H1 (cell line): Measurements from ENCODE around the gene HFM1. TPM values are rescaled to one million over a fixed set of nuclear protein-coding genes. Genes with fewer than 3 reads are reported as not detected.

ENCODE experiments used
- CTCF ChIA-PET: fragments of 300-600 bp; sonication (Branson Sonifier 250); formaldehyde crosslinking; loops from one replicate; lab custom pipeline; 2021; ENCODE audit not compliant: partially characterized antibody; lab: Charles Lee
- POLR2A ChIA-PET: fragments of 300-600 bp; sonication (Branson Sonifier 250); formaldehyde crosslinking; loops from one replicate; lab custom pipeline; 2021; ENCODE audit warnings: inconsistent platforms; ENCODE audit not compliant: partially characterized antibody; lab: Charles Lee
- DNase-seq, 2 experiments: peaks; one replicate each; pipeline versions ENCODE4 v3.0.0 to v3.0.0-alpha.2; 2010 to 2022; ENCODE audit warnings: low spot score in 2 of 2, low read depth in 1 of 2, mixed read lengths in 1 of 2
- FAIRE-seq: peaks from 2 replicates; lab custom pipeline; 2011; peaks lifted over from hg19 to GRCh38; lab: Jason Lieb, UNC
- H2AFZ ChIP-seq: 2 replicates; pipeline ENCODE4 v1.8.1; 2012; ENCODE audit warnings: low read length, inconsistent platforms
- H2AK5ac ChIP-seq: 2 replicates; pipeline ENCODE4 v1.6.1; 2013; ENCODE audit warnings: low read depth, low read length
- H2BK120ac ChIP-seq: replicated peaks from 2 replicates; pipeline ENCODE3; 2013; ENCODE audit warnings: low read depth, low read length, inconsistent platforms
- H2BK12ac ChIP-seq: 2 replicates; pipeline ENCODE4 v1.6.1; 2013; ENCODE audit warnings: low read depth, low read length
- H2BK15ac ChIP-seq: 2 replicates; pipeline ENCODE4 v1.6.1; 2013; ENCODE audit warnings: low read length
- H2BK20ac ChIP-seq: 2 replicates; pipeline ENCODE4 v1.6.1; 2013; ENCODE audit warnings: low read length
- H2BK5ac ChIP-seq: 2 replicates; pipeline ENCODE4 v1.6.1; 2013; ENCODE audit warnings: low read depth, low read length
- H3K14ac ChIP-seq: 2 replicates; pipeline ENCODE4 v1.6.1; 2013; ENCODE audit warnings: inconsistent platforms; ENCODE audit not compliant: insufficient read length
- H3K18ac ChIP-seq: 2 replicates; pipeline ENCODE4 v1.6.1; 2013; ENCODE audit warnings: low read length; ENCODE audit errors: extremely low read depth
- H3K23ac ChIP-seq: 2 replicates; pipeline ENCODE4 v1.6.1; 2013; ENCODE audit warnings: inconsistent platforms; ENCODE audit not compliant: insufficient read length
- H3K23me2 ChIP-seq: 2 replicates; pipeline ENCODE4 v1.6.1; 2013; ENCODE audit warnings: low read depth, low read length
- H3K27ac ChIP-seq: 2 replicates; pipeline ENCODE4 v1.6.1; 2011; ENCODE audit warnings: low read depth, low read length, inconsistent platforms
- H3K27me3 ChIP-seq, 4 experiments: replicated peaks in 1 of 4; 1 replicate in 1 of 4; 2 replicates in 3 of 4; pipeline versions ENCODE4 v1.6.1 to v1.8.1; 2011 to 2013; ENCODE audit warnings: low read length in 3 of 4, mild to moderate bottlenecking in 3 of 4, inconsistent platforms in 2 of 4, mixed read lengths in 2 of 4, moderate library complexity in 1 of 4; ENCODE audit not compliant: control insufficient read depth in 3 of 4, insufficient read depth in 3 of 4; ENCODE audit errors: extremely low read depth in 1 of 4
- H3K36me3 ChIP-seq, 4 experiments: 2 replicates each; pipeline versions ENCODE4 v1.6.1 to v1.8.1; 2011 to 2013; ENCODE audit warnings: mild to moderate bottlenecking in 4 of 4, low read length in 3 of 4, moderate library complexity in 2 of 4, control low read depth in 1 of 4, inconsistent platforms in 1 of 4; ENCODE audit not compliant: insufficient read depth in 4 of 4, control insufficient read depth in 2 of 4
- H3K4ac ChIP-seq: replicated peaks from 2 replicates; pipeline ENCODE3; 2013; ENCODE audit warnings: low read length, low read depth, mixed read lengths, inconsistent platforms; ENCODE audit not compliant: insufficient read length
- H3K4me1 ChIP-seq, 4 experiments: replicated peaks in 1 of 4; 1 replicate in 1 of 4; 2 replicates in 3 of 4; pipeline versions ENCODE4 v1.6.1 to v1.8.1; 2011 to 2013; ENCODE audit warnings: low read length in 3 of 4, inconsistent platforms in 2 of 4, mixed read lengths in 1 of 4; ENCODE audit not compliant: insufficient read depth in 4 of 4, control insufficient read depth in 3 of 4
- H3K4me2 ChIP-seq, 2 experiments: 2 replicates each; pipeline versions ENCODE4 v1.6.1 to v1.8.1; 2011 to 2013; ENCODE audit warnings: low read depth in 2 of 2, low read length in 2 of 2, control low read depth in 1 of 2, inconsistent platforms in 1 of 2, mild to moderate bottlenecking in 1 of 2; ENCODE audit not compliant: insufficient read depth in 1 of 2
- H3K4me3 ChIP-seq, 4 experiments: fragments of 200-600, 300-600 bp in 1 of 4; sonication (generic), shearing (Covaris generic), sonication (Bioruptor Twin) in 1 of 4; 2 replicates each; pipeline versions ENCODE4 v1.5.1 to v1.8.1; 2011 to 2016; ENCODE audit warnings: low read length in 4 of 4, low read depth in 3 of 4, control low read depth in 2 of 4, inconsistent platforms in 2 of 4, mild to moderate bottlenecking in 2 of 4, mixed read lengths in 1 of 4, moderate library complexity in 1 of 4; ENCODE audit not compliant: insufficient read depth in 2 of 4; ENCODE audit errors: extremely low read depth in 1 of 4
- H3K56ac ChIP-seq: replicated peaks from 2 replicates; pipeline ENCODE3; 2013; ENCODE audit warnings: low read depth, mild to moderate bottlenecking, mixed read lengths, low read length, inconsistent platforms; ENCODE audit not compliant: insufficient read length
- H3K79me1 ChIP-seq: 2 replicates; pipeline ENCODE4 v1.6.1; 2013; ENCODE audit warnings: low read depth, low read length, control low read depth
- H3K79me2 ChIP-seq, 2 experiments: 2 replicates each; pipeline versions ENCODE4 v1.6.1 to v1.8.1; 2012 to 2013; ENCODE audit warnings: low read length in 2 of 2, mild to moderate bottlenecking in 2 of 2, inconsistent platforms in 1 of 2; ENCODE audit not compliant: insufficient read depth in 2 of 2, control insufficient read depth in 1 of 2
- H3K9ac ChIP-seq, 4 experiments: replicated peaks in 1 of 4; 1 replicate in 1 of 4; 2 replicates in 3 of 4; pipeline versions ENCODE4 v1.6.1 to v1.8.1; 2011 to 2013; ENCODE audit warnings: low read depth in 3 of 4, low read length in 3 of 4, control low read depth in 2 of 4, mild to moderate bottlenecking in 2 of 4, moderate library complexity in 2 of 4, inconsistent platforms in 1 of 4; ENCODE audit errors: extremely low read depth in 1 of 4
- H3K9me3 ChIP-seq, 2 experiments: 2 replicates each; pipeline versions ENCODE4 v1.6.1 to v1.8.1; 2012 to 2013; ENCODE audit warnings: mild to moderate bottlenecking in 2 of 2, moderate library complexity in 2 of 2, control low read depth in 1 of 2, inconsistent platforms in 1 of 2, low read depth in 1 of 2, low read length in 1 of 2, mixed read lengths in 1 of 2; ENCODE audit not compliant: insufficient read depth in 2 of 2
- H4K20me1 ChIP-seq, 2 experiments: replicated peaks in 1 of 2; 2 replicates each; pipeline versions ENCODE3 to v1.8.1; 2011 to 2013; ENCODE audit warnings: inconsistent platforms in 2 of 2, low read length in 2 of 2, mild to moderate bottlenecking in 1 of 2; ENCODE audit not compliant: insufficient read depth in 2 of 2, control insufficient read depth in 1 of 2
- H4K5ac ChIP-seq: 2 replicates; pipeline ENCODE4 v1.6.1; 2013; ENCODE audit warnings: low read length, low read depth, mixed read lengths, inconsistent platforms; ENCODE audit not compliant: insufficient read length
- H4K8ac ChIP-seq: 2 replicates; pipeline ENCODE4 v1.8.0; 2013; ENCODE audit warnings: mild to moderate bottlenecking, moderate library complexity, low read length, inconsistent platforms; ENCODE audit not compliant: insufficient read depth; ENCODE audit errors: extremely low read depth
- H4K91ac ChIP-seq: replicated peaks from 2 replicates; pipeline ENCODE3; 2013; ENCODE audit warnings: low read length, mixed read lengths, inconsistent platforms; ENCODE audit not compliant: insufficient read length
- BACH1 ChIP-seq: IDR thresholded peaks from 2 replicates; pipeline ENCODE4 v1.6.1; 2012; ENCODE audit warnings: low read length, improper control_type of control experiment
- CBX8 ChIP-seq: fragments of 300-800, 300-1000 bp; sonication (generic); IDR thresholded peaks from 2 replicates; pipeline ENCODE4 v1.7.1; 2016; ENCODE audit warnings: low read depth, low read length, borderline replicate concordance
- CEBPB ChIP-seq: IDR thresholded peaks from 2 replicates; pipeline ENCODE4 v1.6.1; 2012; ENCODE audit warnings: low read depth, low read length
- CTBP2 ChIP-seq: IDR thresholded peaks from 2 replicates; pipeline ENCODE4 v1.7.0; 2011; ENCODE audit warnings: borderline replicate concordance, mild to moderate bottlenecking, moderate library complexity, mixed read lengths, low read length; ENCODE audit not compliant: insufficient read depth, insufficient read length
- EGR1 ChIP-seq: IDR thresholded peaks from 2 replicates; pipeline ENCODE4 v1.6.1; 2011; ENCODE audit warnings: low read depth, low read length, borderline replicate concordance
- HDAC2 ChIP-seq, 2 experiments: fragments of 300-600 bp in 1 of 2; sonication (generic) in 1 of 2; IDR thresholded peaks; 2 replicates each; pipeline ENCODE4 v1.6.1; 2011 to 2012; ENCODE audit warnings: low read depth in 2 of 2, low read length in 2 of 2, mild to moderate bottlenecking in 2 of 2, moderate library complexity in 2 of 2, borderline replicate concordance in 1 of 2, inconsistent platforms in 1 of 2
- HDAC6 ChIP-seq: IDR thresholded peaks from one replicate; pipeline ENCODE4 v1.7.1; 2012; ENCODE audit warnings: low read depth, mild to moderate bottlenecking, inconsistent platforms, low read length, moderate library complexity
- MAFK ChIP-seq: IDR thresholded peaks from 2 replicates; pipeline ENCODE4 v1.6.1; 2012; ENCODE audit warnings: low read depth, mild to moderate bottlenecking, improper control_type of control experiment, low read length
- RAD21 ChIP-seq, 2 experiments: IDR thresholded peaks in 1 of 2; conservative IDR thresholded peaks in 1 of 2; 2 replicates each; pipeline ENCODE4 v1.6.1; 2011; ENCODE audit warnings: low read depth in 2 of 2, low read length in 2 of 2, improper control_type of control experiment in 1 of 2, inconsistent platforms in 1 of 2, mild to moderate bottlenecking in 1 of 2, moderate library complexity in 1 of 2
- SAP30 ChIP-seq: fragments of 300-600 bp; sonication (generic); IDR thresholded peaks from 2 replicates; pipeline ENCODE4 v1.7.1; 2012; ENCODE audit warnings: low read length, moderate library complexity, mild to moderate bottlenecking, inconsistent platforms; ENCODE audit not compliant: insufficient read depth, insufficient replicate concordance
- TAF1 ChIP-seq: IDR thresholded peaks from 2 replicates; pipeline ENCODE4 v1.6.1; 2011; ENCODE audit warnings: mild to moderate bottlenecking, low read depth, low read length
- WGBS, 2 experiments: shearing (Covaris generic) in 1 of 2; methylation state at CpG; one replicate each; pipeline versions ENCODE4 v1.1.6 to v1.1.7; 2013 to 2015; ENCODE audit warnings: low lambda C conversion rate in 2 of 2, mixed read lengths in 2 of 2, inconsistent platforms in 1 of 2, low coverage in 1 of 2, missing lambda C conversion rate in 1 of 2; ENCODE audit not compliant: insufficient replicate concordance in 2 of 2, insufficient coverage in 1 of 2, insufficient read length in 1 of 2; ENCODE audit errors: extremely low coverage in 1 of 2, missing lambda C conversion rate in 1 of 2; 5-methylcytosine and 5-hydroxymethylcytosine counted together
- polyA plus RNA-seq, 7 experiments: library from polyadenylated mRNA; depleted of rRNA in 3 of 7; stranded (reverse) in 5 of 7; unstranded in 2 of 7; fragments of >200 nt in 5 of 7; fragments of 200-250 nt in 2 of 7; gene quantifications; 1 replicate in 5 of 7; 2 replicates in 1 of 7; 4 replicates in 1 of 7; pipeline versions ENCODE4 v1.2.1 to v1.2.3, GENCODE V29; 2011 to 2013; ENCODE audit warnings: missing spikeins in 2 of 7, mixed read lengths in 2 of 7
- total RNA-seq: library from RNA; stranded (reverse); fragmentation: NEBNext Ultra II Directional; extraction: Animal tissue kit (Norgen Biotek cat#: 25700); gene quantifications from 2 replicates; pipeline ENCODE4 v1.2.1, GENCODE V29; 2021
- TF ChIP-seq, protein P1 (sequence below): IDR thresholded peaks from 2 replicates; pipeline ENCODE4 v1.6.1; 2011; ENCODE audit warnings: low read depth, mild to moderate bottlenecking, low read length; ENCODE audit not compliant: insufficient read depth

Gene HFM1
- total and polyA plus RNA-seq, 2 of the 8 experiments (the other 6 are each of a cell fraction or from before 2014, with no cell fraction given) = 0.23 to 1.2 TPM

DNA sequence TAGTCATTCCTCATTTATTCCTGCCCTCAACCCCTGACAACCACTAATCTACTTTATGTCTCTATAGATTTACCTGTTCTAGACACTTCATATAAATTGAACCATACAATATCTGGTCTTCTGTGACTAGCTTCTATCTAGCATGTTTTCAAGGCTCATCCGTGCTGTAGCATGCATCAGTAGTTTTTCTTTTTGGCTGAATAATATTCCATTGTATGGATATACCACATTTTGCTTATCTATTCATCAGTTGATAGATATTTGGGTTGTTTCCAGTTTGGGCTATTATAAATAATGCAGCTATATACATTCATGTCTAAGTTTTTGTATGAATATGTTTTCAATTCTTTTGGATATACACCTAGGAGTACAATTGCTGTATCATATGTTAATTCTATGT, 101.5 kb downstream of the HFM1 start:
- POLR2A ChIA-PET = no interaction called here
- Histone ChIP-seq H3K14ac (no peak overlapping the region), H4K91ac (no peak overlapping the region), H3K4ac (no peak overlapping the region), H2BK12ac (no peak overlapping the region), H3K79me2 (no peaks in the 10 kb centered on the region), H3K4me3 (no peak overlapping the region), H4K8ac (no peak overlapping the region), H3K18ac (no peak overlapping the region), H3K9me3 (peaks cover 0 to 6% of the 10 kb centered on the region in 2 experiments; a peak in 2 of 4 replicates), H3K23me2 (no peaks in the 10 kb centered on the region), H3K56ac (no peak overlapping the region), H3K27me3 (no peaks in the 10 kb centered on the region), H2AFZ (no peak overlapping the region), H3K36me3 (no peaks in the 10 kb centered on the region), H3K79me1 (no peaks in the 10 kb centered on the region), H2AK5ac (no peak overlapping the region), H3K23ac (no peak overlapping the region), H2BK5ac (no peak overlapping the region), H4K5ac (no peak overlapping the region), H2BK20ac (no peak overlapping the region), H2BK120ac (no peak overlapping the region), H3K4me1 (no peaks in the 10 kb centered on the region), H2BK15ac (no peak overlapping the region), H3K9ac (no peak overlapping the region), H4K20me1 (no peaks in the 10 kb centered on the region), H3K4me2 (no peak overlapping the region), H3K27ac (no peak overlapping the region)
- DNase-seq = no peak
- CTCF ChIA-PET = no interaction called here
- FAIRE-seq = no peak
- TF ChIP-seq TAF1 = no peak
- TF ChIP-seq MAFK = no peak
- TF ChIP-seq HDAC6 = no peak
- TF ChIP-seq, protein P1, sequence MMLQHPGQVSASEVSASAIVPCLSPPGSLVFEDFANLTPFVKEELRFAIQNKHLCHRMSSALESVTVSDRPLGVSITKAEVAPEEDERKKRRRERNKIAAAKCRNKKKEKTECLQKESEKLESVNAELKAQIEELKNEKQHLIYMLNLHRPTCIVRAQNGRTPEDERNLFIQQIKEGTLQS = no peak
- no peak for TF ChIP-seq HDAC2 (IDR thresholded peaks at IDR 0.05; ENCODE audit: borderline replicate concordance in 1 of 2, low read depth in 2 of 2, low read length in 2 of 2)
- TF ChIP-seq CBX8 = no peak
- TF ChIP-seq SAP30 = no peak
- TF ChIP-seq RAD21 (IDR thresholded peaks at IDR 0.05 in 1 of 2, conservative IDR thresholded peaks at IDR 0.05 in 1 of 2; ENCODE audit: low read depth in 2 of 2, low read length in 2 of 2) = no peak
- no peak for TF ChIP-seq EGR1
- TF ChIP-seq BACH1 = no peak
- TF ChIP-seq CTBP2 = no peak
- TF ChIP-seq CEBPB = no peak
- 77% methylated on average over 1 of the region's 1 CpG; no CpG with 5 or more reads in 1 of the 2 experiments for WGBS, 2 experiments
